GM23248 (cell line): ENCODE measurements around the gene USP20. TPM values are rescaled to one million over a fixed set of nuclear protein-coding genes. Genes with fewer than 3 reads are reported as not detected.

Experiments used
- DNase-seq: peaks from one replicate; pipeline ENCODE4 v3.0.0-alpha.2; 2015
- H2AFZ ChIP-seq: fragments of 200-600 bp; sonication (generic); 2 replicates; pipeline ENCODE4 v1.6.1; 2016; ENCODE audit warnings: antibody characterized with exemption
- H3F3A ChIP-seq: fragments of 200-600 bp; sonication (generic); 2 replicates; pipeline ENCODE4 v1.6.1; 2016; ENCODE audit warnings: mild to moderate bottlenecking, antibody characterized with exemption, mixed run types; ENCODE audit not compliant: insufficient read depth
- H3K27ac ChIP-seq: fragments of 200-600 bp; sonication (generic); 2 replicates; pipeline ENCODE4 v1.5.1; 2016; ENCODE audit warnings: mild to moderate bottlenecking
- H3K27me3 ChIP-seq: fragments of 200-600 bp; sonication (generic); replicated peaks from 2 replicates; pipeline ENCODE4 v1.6.1; 2016; ENCODE audit warnings: mild to moderate bottlenecking; ENCODE audit not compliant: insufficient read depth
- H3K36me3 ChIP-seq: fragments of 200-600 bp; sonication (generic); 2 replicates; pipeline ENCODE4 v1.6.1; 2016; ENCODE audit warnings: low read depth, mild to moderate bottlenecking
- H3K4me1 ChIP-seq: fragments of 200-600 bp; sonication (generic); 2 replicates; pipeline ENCODE4 v1.6.1; 2016; ENCODE audit warnings: mild to moderate bottlenecking; ENCODE audit not compliant: insufficient read depth
- H3K4me2 ChIP-seq: fragments of 200-600 bp; sonication (generic); one replicate; pipeline ENCODE4 v1.6.1; 2016; ENCODE audit warnings: mild to moderate bottlenecking; ENCODE audit not compliant: unreplicated experiment
- H3K4me3 ChIP-seq: fragments of 200-600 bp; sonication (generic); 2 replicates; pipeline ENCODE4 v1.5.1; 2016; ENCODE audit warnings: mild to moderate bottlenecking
- H3K79me2 ChIP-seq: fragments of 200-600 bp; sonication (generic); 2 replicates; pipeline ENCODE4 v1.6.1; 2016; ENCODE audit warnings: mild to moderate bottlenecking; ENCODE audit not compliant: insufficient read depth
- H3K9ac ChIP-seq: fragments of 200-600 bp; sonication (generic); 2 replicates; pipeline ENCODE4 v1.6.1; 2016; ENCODE audit warnings: mild to moderate bottlenecking
- H3K9me2 ChIP-seq: fragments of 200-600 bp; sonication (generic); 2 replicates; pipeline ENCODE4 v1.6.1; 2016; ENCODE audit warnings: mixed run types, mild to moderate bottlenecking, moderate library complexity; ENCODE audit not compliant: insufficient read depth
- H3K9me3 ChIP-seq: fragments of 200-600 bp; sonication (generic); one replicate; pipeline ENCODE4 v1.6.1; 2017; ENCODE audit warnings: low read depth
- H4K20me1 ChIP-seq: fragments of 200-600 bp; sonication (generic); 2 replicates; pipeline ENCODE4 v1.6.0; 2016; ENCODE audit not compliant: insufficient read depth
- EZH2 ChIP-seq: fragments of 200-600 bp; sonication (generic); IDR thresholded peaks from 2 replicates; pipeline ENCODE4 v1.6.1; 2018; ENCODE audit warnings: antibody characterized with exemption, mild to moderate bottlenecking; ENCODE audit not compliant: insufficient read depth, poor library complexity, severe bottlenecking
- EZH2phosphoT487 ChIP-seq: fragments of 200-600 bp; sonication (generic); IDR thresholded peaks from 2 replicates; pipeline ENCODE4 v1.6.1; 2018; ENCODE audit warnings: antibody characterized with exemption, moderate library complexity, mild to moderate bottlenecking, low read depth; ENCODE audit not compliant: insufficient read depth
- WGBS, 2 experiments: methylation state at CpG; one replicate each; pipeline ENCODE4 v1.1.6; 2015 to 2017; ENCODE audit warnings: low lambda C conversion rate in 2 of 2, low coverage in 1 of 2; ENCODE audit errors: missing lambda C conversion rate in 2 of 2; 5-methylcytosine and 5-hydroxymethylcytosine counted together
- in situ Hi-C: fragments of 300-500 bp; cut with MboI; formaldehyde crosslinking; loops from 2 replicates; pipeline ENCODE4 v1.15.0; 2020
- polyA plus RNA-seq: library from polyadenylated mRNA; unstranded; fragments of >200 nt; fragmentation: Nextera tagmentation; extraction: Ambion mirVana; gene quantifications from 2 replicates; pipeline ENCODE4 v1.2.1, GENCODE V29; 2016
- total RNA-seq: library from RNA; depleted of rRNA; stranded (reverse); fragments of >200 nt; shearing (Covaris generic); gene quantifications from 2 replicates; pipeline ENCODE4 v1.2.3, GENCODE V29; 2014

Gene USP20
- total and polyA plus RNA-seq, 2 experiments from 2014 or later: 10.3 to 15.8 TPM

GRCh38 chr9:129861447-129861827 lies 26.2 kb downstream of the USP20 start:
- no peaks in the 10 kb centered on the region for H3F3A ChIP-seq
- TF ChIP-seq EZH2 (no peak), EZH2phosphoT487 (no peak)
- no peak overlapping the region for H3K4me3 ChIP-seq
- no peaks in the 10 kb centered on the region; the same call in 1 of the 2 replicates for H3K36me3 ChIP-seq
- H3K27me3 ChIP-seq: no peaks in the 10 kb centered on the region
- 86 to 99% methylated on average over 11 to 12 of the region's 12 CpGs for WGBS, 2 experiments
- H3K79me2 ChIP-seq: no peaks in the 10 kb centered on the region
- in situ Hi-C loops: no loop called here
- no peak for DNase-seq
- no peak overlapping the region for H3K27ac ChIP-seq
- no peak overlapping the region for H2AFZ ChIP-seq
- no peaks in the 10 kb centered on the region for H3K9me3 ChIP-seq
- no peaks in the 10 kb centered on the region for H3K9me2 ChIP-seq
- no peaks in the 10 kb centered on the region for H4K20me1 ChIP-seq
- H3K9ac ChIP-seq: no peak overlapping the region
- H3K4me2 ChIP-seq: no peak overlapping the region
- no peaks in the 10 kb centered on the region for H3K4me1 ChIP-seq

- Histone ChIP-seq H3F3A (no peaks in the 10 kb centered on the region), H3K27ac (no peak overlapping the region), H3K9me2 (no peaks in the 10 kb centered on the region), H3K4me2 (no peak overlapping the region), H3K4me1 (no peaks in the 10 kb centered on the region), H2AFZ (no peak overlapping the region), H4K20me1 (no peaks in the 10 kb centered on the region), H3K79me2 (no peaks in the 10 kb centered on the region), H3K27me3 (no peaks in the 10 kb centered on the region), H3K36me3 (no peaks in the 10 kb centered on the region; the same call in 1 of the 2 replicates), H3K4me3 (no peak overlapping the region), H3K9ac (no peak overlapping the region), H3K9me3 (no peaks in the 10 kb centered on the region)
- in situ Hi-C loops: no loop called here
- DNase-seq: no peak
- TF ChIP-seq EZH2 (no peak), EZH2phosphoT487 (no peak)
- 67 to 76% methylated on average over 14 of the region's 14 CpGs for WGBS, 2 experiments
These were observed 27.9 kb downstream of the USP20 start for GRCh38 chr9:129863059-129863690.

GRCh38 chr9:129864991-129865647 lies 29.9 kb downstream of the USP20 start:
- H3K9ac ChIP-seq: no peak overlapping the region
- no peak overlapping the region for H3K4me3 ChIP-seq
- H3K27ac ChIP-seq: no peak overlapping the region
- no peak overlapping the region for H3K4me2 ChIP-seq
- no peaks in the 10 kb centered on the region for H3K9me2 ChIP-seq
- H3K27me3 ChIP-seq: no peaks in the 10 kb centered on the region
- no peak overlapping the region for H2AFZ ChIP-seq
- H3K4me1 ChIP-seq: no peaks in the 10 kb centered on the region
- no peaks in the 10 kb centered on the region; the same call in 1 of the 2 replicates for H3K36me3 ChIP-seq
- no peaks in the 10 kb centered on the region for H4K20me1 ChIP-seq
- H3K79me2 ChIP-seq: no peaks in the 10 kb centered on the region
- no peak for DNase-seq
- H3F3A ChIP-seq: no peaks in the 10 kb centered on the region
- WGBS, 2 experiments: 60% methylated on average over 11 of the region's 11 CpGs
- no peaks in the 10 kb centered on the region for H3K9me3 ChIP-seq
- no peak for TF ChIP-seq EZH2phosphoT487
- no peak for TF ChIP-seq EZH2
- in situ Hi-C loops: no loop called here

- TF ChIP-seq EZH2phosphoT487 (no peak), EZH2 (no peak)
- Histone ChIP-seq H3K36me3 (no peaks in the 10 kb centered on the region), H3K27ac (no peak overlapping the region), H3K4me1 (no peaks in the 10 kb centered on the region), H4K20me1 (no peaks in the 10 kb centered on the region), H3K4me3 (no peak overlapping the region), H3K4me2 (no peak overlapping the region), H3K79me2 (no peaks in the 10 kb centered on the region), H3K27me3 (no peaks in the 10 kb centered on the region), H3K9me2 (no peaks in the 10 kb centered on the region), H3K9ac (no peak overlapping the region), H3F3A (no peaks in the 10 kb centered on the region), H3K9me3 (no peaks in the 10 kb centered on the region), H2AFZ (no peak overlapping the region)
- no peak for DNase-seq
- in situ Hi-C loops: no loop called here
- WGBS, 2 experiments: 76 to 77% methylated on average over 13 of the region's 14 CpGs
These were observed 30.5 kb downstream of the USP20 start for GRCh38 chr9:129865668-129866320.
